Activated CD4-positive, alpha-beta T cell treated with anti-CD3 and anti-CD28 coated beads for 4 hours (primary cell): ENCODE results near the gene COQ7.
A peak's percentile ranks its signal among the peaks of the same experiment; 100 is the strongest.

Source experiments
- DNase-seq, 2 donors: peaks; one replicate each; pipeline ENCODE4 v3.0.0-alpha.2; 2020

Gene COQ7

DNA sequence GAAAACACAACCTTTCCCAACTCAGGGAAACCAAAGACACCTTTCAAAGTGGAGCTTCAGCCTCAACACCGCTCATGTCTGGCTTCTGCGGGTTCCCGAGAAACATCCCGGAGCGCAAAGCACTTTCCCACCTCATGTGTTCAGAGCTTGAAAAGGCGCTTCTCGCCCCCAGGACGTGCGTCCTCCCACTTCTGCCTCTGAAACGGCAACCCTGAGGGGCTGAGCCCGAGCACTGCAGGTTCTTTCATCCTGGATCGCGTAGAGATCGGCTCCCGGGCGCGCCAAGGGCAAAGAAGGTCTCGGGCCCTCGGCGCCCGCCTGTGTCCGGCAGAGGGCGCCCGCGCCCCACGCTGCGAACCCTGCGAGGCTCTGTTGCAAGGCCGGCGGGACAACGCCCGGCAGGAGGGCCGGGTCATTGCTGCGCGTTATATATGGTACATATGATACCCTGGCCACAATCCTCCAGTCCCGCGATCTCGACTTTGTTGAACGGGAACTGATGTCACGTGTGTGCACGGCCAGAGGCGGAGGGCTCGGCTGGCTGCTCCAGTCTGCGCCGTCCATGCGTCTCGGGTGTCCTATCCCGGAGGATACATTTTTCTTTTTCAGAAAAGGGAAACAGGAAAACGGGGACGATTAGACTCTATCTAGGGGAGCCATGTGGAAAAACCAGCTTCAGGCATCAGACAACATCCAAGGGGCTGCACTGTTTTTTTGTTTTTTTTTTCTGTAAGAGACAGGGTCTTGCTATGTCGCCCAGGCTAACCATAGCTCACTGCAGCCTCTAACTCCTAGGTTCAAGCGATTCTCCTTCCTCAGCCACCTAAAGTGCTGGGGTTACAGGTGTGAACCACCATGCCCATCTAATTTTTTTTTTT, 19.1 kb downstream of the COQ7 start:
- DNase-seq: peak; percentile 66 to 76

DNA sequence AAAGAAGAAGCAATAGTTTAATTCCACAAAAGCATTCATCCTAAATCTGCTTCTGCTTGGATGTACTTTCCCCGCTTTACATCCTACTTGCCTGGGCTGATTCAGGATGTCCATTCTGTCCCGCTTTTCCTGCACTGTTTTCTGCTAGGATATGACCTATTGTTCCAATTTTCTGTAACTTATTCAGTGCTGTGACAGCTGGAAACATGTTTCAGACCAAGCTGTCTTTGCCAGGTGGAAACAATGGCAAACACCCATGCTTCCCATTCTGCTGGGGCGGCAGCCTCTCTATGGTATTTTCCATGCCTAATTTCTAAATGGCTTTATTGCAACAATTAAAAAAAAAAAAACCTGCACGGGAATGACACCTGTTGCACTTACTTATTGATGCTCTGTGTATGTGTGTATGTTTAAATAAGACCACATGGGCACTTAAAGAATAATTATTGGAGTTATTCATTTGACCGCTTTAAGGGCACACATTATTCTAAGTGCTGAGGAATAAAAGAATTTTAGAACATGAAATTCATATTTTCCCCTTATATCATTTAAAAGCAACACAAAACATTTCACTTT, 21.0 kb downstream of the COQ7 start:
- DNase-seq: no peak

DNA sequence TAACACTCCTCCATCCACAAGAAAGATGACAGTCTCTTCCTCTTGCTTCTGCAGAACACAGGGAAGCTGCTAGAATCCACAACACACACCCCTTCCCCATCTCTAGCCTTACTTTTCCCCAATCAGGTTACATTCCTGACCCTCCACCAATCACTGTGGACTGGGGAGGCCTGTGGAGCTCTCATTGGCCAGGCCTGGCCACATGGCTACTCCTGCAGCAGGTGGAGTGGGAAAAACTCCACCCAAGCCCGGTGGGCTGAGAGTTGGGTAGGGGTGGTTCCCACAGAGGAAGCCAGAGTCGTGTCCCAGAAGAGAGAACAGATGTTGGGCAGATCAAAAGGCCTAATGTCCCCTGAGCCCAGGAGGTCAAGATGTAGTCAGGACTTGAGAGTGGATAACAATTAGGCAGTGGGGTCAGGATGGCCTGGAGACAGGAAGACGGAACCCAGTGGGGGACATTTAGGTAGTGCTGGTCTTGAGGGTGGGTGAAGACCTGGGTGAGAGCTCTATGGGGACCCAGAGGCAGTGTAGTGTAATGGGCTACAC, 22.1 kb downstream of the COQ7 start:
- no peak for DNase-seq

DNA sequence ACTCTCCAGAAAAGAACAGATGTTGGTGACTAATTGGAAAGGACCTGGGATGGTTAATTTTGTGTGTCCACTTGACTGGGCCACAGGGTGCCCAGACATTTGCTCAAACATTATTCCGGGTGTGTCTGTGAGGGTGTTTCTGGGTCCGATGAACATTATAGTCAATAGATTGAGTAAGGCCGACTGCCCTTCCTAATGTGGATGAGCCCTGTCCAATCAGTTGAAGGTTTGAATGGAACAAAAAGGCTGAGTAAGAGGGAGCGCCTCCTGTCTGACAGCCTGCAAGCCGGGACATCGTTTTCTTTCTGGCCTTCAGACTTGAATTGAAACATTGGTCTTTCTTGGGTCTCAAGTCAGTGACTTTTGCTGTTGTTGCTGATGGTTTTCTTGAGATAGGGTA, 23.5 kb downstream of the COQ7 start:
- DNase-seq: no peak

DNA sequence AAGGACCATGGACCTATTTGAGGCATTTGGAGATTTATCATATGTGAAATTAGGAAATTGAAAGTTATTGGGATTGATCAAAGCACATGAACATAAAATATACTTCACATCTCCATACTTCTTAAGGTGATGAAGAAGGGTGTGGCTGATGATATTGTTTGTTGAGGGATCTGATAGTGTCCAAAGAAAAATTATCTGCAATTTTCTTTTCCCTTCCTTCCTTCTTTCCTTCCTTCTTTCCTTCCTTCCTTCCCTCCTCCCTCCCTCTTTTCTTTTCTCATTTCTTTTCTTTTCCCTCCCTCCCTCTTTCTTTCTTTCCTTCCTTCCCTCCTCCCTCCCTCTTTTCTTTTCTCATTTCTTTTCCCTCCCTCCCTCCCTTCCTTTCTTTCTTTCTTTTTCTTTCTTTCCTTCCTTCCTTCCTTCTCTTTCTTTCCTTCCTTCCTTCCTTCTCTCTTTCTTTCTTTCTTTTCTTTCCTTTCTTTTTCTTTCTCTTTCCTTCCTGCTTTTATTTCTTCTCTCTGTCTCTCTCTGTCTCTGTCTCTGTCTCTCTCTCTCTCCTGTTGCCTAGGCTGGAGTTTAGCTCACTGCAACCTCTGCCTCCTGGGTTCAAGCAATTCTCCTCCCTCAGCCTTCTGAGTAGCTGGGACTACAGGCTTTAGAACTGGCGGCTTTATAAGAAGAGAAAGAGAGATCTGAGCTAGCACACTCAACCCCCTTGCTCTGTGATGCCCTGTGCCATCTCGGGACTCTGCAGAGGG, 25.4 kb downstream of the COQ7 start:
- no peak for DNase-seq

DNA sequence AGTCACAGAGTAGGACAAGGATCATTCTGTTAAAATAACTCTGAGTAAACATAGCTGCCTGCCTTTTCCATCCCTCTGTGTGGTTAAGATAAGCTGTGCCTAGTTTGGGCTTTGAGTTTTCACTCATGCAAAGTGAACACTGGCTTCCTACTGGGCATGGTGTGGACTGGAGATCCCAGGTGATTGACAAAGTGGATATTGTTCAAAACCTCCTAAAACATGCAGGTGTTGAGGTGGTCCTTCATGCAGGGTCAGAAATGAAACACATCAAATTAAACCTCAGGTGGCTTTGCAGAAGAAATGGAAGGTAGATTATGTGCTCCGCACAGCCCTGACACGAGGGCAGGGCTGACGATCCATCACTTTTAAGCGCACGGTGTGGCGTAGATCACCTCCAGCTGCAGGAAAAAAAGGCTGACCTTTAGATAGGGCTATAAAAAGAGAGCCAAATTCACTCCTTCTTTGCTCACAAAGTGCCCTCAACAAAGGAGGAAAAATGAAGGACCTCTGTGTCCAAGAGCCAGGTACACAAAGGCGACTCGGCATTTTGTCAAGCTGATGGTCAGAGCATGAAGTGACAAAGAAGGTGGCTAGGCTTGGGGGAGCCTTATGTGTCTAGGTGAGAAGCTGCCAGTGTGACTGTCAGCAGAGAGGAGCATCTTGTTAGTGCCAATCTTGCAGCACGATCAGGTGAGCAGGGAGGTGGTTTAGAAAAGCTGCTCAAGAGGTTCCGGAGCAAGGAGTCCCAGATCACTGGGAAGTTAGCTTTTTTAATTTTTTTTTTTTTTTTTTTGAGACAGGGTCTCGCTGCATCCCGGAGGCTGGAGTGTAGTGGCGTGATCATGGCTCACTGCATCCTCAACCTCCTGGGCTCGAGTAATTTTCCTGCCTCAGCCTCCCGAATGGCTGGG, 26.5 kb downstream of the COQ7 start:
- DNase-seq: no peak

DNA sequence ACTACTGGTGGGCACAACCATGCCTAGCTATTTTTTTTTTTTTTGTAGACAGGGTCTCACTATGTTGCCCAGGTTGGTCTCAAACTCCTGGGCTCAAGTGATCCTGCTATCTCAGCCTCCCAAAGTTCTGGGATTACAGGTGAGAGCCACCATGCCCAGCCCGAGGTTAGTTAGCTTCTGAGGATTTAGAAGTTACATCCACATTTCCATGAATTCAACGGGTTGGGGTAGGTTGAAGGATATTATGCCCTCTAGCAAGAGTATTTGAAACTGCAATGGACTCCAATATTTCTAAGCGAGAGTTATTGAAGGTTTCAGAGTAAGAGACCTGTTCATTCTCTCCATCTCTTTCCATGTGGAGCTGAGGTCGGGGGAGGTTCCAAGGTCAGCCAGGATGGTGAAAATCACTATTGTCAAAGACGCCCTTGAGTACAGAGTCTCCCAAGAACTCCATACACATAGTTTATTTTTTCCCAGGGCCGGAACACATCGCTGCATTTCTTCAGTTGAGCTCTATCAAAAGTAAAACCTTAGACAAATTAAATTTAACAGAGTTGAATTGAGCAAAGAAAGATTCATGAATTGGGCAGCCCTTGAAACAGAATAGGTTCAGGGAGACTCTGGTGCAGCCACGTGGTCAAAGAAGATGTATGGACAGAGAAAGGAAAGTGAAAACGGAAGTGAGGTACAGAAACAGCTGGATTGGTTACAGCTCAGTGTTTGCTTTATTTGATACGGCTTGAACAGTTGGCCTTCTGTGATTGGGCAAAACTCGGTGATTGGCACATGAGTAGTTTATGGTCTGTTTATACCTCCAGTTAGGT, 27.3 kb downstream of the COQ7 start:
- no peak for DNase-seq

DNA sequence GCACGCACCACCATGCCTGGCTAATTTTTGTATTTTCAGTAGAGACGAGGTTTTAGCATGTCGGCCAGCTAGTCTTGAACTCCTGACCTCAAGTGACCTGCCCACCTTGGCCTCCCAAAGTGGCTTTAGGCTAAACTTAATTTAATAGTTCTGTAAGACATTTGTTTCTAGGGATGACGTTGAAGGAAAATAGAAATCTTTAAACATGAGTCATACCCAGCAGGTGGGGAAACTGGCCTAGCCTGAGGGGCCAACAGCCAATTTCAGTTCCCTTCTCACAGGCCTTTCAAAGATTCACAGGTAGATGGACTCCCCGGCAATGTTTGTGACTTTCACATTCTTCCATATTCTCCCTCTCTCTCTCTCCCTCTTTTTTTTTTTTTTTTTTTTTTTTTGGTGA, 28.2 kb downstream of the COQ7 start:
- DNase-seq: no peak

DNA sequence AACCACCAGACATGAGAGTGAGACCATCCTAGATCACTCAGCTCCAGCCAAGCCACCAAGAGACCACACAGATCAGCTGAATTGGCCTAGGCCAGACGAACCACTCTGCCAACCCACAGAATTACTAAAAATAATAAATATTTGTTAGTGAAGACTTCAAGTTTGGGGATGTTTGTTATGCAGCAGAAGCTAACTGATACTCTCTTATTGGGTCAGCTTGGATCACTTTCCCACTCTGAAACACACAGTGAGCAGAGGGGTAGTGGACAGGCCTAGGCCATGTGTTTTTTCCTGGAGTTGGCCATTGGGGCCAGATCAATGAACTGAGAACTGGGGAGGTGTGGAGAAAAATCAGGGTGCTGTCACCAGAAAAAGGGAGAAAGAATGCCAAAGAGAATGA, 30.8 kb downstream of the COQ7 start:
- DNase-seq: no peak

DNA sequence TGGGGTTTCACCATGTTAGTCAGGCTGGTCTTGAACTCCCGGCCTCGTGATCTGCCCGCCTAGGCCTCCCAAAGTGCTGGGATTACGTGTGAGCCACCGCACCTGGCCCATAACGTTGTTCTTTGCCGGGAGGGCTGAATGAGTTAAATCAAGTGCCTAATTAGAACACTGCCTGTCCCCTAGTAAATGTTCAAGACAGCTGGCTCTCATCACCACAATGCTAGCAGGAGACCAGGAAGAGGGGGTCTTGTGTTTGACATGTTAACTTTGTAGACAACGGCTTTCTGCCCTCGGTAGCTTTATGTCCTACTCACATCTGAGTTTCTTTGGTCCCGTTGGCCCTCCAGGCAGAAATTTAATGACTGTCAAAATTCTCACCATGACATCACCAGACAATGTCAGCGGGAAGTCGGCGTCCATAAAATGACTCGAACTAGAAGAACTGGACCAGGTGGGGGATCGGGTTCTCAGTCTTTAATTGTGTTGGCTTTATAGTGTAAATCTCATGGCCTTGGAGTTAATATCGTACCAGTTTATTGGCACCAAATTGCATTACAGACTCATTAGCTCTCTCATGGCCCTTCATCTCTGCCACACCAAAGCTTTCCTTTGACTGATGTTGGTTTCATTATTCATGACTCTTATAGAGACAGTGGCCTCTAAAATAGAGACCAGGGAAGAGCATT, 34.9 kb downstream of the COQ7 start:
- no peak for DNase-seq

DNA sequence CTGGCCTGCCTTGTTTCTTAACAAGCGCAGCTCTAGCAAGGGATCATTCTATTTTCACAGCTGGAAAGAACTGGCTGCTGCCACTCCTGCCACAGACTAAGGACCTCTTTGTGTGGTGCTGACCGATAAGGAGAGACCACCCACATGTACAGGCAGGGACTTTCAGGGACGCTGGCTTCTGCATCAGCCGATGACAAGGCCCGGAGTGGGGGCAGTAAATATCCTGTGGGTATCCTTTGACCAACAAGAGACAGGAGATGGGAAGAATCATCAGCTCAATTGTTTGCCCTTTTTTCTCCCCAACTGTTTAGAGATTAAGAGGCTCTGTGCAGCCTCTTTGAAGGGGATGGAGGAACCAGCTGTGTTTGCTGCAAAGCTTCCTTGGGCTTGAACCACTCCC, 37.2 kb downstream of the COQ7 start:
- no peak for DNase-seq

DNA sequence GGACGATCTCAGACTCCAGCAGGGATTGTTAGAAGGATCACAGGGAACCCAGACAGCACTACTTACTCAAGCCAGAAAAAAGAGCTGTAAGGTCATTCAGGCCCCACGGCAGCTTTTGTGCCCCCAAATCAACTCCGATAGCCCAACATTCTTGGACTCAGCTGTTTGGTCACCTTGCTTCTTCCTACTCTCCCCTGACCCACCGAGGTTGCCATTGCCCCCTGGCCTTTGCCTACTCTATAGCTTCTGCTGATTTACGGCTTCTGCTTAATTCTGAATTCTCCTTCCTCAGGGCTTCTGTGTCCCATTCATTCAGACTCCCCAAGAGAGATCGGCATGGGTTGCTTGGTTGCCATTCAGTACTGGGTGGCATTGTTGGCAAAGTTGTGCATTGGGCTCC, 37.7 kb downstream of the COQ7 start:
- no peak for DNase-seq

DNA sequence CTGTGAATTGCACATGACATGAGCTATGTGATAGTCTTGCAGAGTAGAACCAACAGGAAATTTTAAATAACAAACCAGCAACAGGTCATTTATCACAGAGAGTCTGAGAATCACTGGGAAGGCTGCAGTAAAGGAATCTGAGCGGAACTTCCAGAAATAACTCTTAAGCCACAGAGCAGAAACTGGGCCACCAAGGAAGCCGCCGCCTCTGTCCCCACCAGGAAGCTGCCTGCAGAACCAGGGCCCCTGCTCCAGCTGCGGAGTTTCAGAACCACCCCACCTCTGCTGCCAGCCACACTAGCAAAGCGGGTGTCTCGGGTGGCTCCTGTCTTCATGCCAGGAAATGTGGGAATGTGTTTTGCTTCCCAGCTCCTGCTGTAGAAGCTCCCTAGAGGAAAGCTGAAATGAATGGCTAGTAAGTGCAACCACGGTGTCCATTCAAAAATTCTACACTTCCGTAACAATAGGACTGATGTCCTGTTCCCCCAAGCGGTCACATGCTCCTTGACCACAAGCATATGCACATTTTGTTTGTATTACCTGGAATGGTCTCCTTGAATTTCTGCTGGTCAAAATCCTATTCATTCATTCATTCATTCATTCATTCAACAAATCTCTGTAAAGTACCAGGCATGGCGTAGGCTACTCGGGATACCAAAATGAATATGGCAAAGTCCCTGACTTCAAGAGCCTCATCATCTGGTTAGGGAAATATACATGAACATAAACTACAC, 38.6 kb downstream of the COQ7 start:
- DNase-seq: no peak

DNA sequence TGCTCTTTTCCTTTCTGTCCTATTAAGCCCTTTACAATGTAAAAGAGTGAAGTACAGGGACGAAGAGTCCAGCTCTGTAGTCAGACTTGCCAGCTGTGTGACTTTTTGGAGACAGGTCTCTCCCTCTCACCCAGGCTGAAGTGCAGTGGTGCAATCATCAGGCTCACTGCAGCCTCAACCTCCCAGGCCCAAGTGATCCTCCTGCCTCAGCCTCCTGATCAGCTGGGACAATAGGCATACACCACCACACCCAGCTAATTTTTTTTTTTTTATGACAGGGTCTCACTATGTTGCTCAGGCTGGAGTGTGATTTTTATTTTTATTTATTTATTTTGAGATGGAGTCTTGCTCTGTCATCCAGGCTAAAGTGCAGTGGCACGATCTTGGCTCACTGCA, 39.2 kb downstream of the COQ7 start:
- no peak for DNase-seq

DNA sequence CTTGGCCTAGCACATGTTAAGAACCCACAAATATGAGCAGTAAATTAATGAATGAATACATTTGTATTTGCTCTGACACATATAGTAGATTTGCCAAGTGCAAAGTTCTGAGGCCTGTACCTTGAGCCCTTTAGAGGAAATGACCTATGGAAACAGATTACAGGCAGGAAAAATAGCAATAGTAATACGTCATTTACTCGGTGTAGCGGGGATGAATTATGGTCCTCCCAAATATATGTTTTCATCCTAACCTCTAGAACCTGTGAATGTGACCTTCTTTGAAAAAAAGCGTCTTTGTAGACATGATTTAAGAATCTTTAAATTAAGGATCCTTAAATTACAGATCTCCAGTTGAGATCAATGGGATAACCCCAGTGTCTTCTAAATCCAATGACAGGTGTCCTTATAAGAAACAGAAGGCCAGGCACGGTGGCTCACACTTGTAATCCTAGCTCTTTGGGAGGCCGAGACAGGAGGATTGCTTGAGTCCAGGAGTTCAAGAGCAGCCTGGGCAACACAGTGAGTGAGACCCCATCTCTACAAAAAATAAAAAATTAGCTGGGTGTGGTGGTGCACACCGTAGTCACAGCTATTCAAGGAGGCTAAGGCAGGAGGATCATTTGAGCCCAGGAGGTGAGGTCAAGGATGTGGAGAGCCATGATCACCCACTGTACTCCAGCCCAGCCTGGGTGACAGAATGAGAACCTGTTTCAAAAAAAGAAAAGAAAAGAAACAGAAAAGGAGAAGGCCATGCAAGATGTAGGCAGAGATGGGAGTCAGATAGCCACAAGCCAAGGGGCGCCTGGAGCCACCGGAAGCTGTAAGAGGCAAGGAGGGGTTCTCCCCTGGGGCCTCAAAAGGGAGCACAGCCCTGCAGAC, 41.2 kb downstream of the COQ7 start:
- no peak for DNase-seq

DNA sequence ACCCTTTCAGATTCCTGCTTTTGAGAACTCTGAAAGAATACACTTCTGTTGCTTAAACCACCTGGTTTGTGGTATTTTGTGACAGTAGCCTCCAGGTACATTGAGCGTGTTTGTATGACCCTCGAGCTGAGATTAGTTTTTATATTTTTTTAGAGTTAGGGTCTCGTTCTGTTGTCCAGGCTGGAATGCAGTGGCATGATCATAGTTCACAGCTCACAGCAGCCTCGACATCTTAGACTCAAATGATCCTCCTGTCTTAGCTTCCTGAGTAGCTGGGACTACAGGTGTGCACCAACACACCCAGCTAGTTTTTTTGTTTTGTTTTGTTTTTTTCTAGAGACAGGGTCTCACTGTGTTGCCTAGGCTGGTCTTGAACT, 41.9 kb downstream of the COQ7 start:
- DNase-seq: no peak

DNA sequence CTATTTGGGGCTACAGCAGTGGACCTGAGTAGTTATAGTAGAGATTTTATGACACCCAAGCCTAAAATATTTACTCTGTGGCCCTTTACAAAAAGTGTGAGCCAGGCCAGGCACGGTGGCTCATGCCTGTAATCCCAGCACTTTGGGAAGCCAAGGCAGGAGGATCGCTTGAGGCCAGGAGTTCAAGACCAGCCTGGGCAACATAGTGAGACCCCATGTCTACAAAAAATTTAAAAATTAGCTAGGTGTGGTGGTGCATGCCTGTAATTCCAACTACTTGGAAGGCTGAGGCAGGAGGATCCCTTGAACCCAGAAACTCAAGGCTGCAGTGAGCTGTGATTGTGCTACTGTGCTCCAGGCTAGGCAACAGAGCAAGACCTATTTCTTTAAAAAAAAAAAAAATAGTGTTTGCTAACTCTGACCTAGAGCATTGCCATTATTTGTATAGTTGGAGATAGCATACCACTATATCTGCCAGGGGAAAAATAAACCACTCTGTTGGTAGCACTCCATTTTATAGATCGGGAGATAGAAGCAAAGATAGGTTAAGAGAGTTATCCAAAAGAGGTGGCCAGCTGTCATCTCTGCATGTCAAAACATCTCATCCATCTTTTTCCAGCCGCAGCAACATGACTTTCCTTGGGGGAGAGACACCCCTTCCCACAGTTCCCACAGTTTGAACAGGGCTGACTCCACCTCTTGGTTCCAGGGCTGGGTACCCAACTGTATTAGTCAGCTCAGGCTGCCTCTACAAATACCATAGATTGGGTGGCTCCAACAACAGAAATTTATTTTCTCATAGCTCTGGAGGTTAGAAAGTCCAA, 43.3 kb downstream of the COQ7 start:
- DNase-seq: no peak

DNA sequence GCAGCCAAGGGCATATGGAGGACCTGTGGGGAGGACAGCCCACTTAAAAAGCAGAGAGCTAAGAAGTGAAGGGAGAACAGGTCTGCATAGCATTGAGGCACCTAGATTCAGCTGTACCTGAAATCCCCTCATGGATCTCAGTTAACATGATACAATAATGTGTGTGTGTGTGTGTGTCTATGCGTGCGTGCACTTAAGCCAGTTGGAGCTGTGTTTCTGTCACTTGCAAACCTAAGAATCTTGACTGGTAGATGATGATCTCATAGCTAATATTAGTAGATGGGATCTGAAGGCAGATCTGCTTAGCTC, 44.6 kb downstream of the COQ7 start:
- no peak for DNase-seq
